AG08396 (cell line): ENCODE results near the gene THEMIS2.
"Not testable (repeated sequence)": the region's sequence is repeated elsewhere in the genome, so short reads cannot be mapped to it uniquely, and the experiment has no call there.

Experiments used
- DNase-seq: peaks from one replicate; pipeline ENCODE4 v3.0.0; 2012; ENCODE audit warnings: low spot score, mixed read lengths

THEMIS2 gene

GRCh38 chr1:27862671-27863537 is 9.4 kb upstream of the THEMIS2 start:
- peak; percentile 92 for DNase-seq

- DNase-seq, result no peak
Measured at GRCh38 chr1:27863538-27863915, 8.8 kb upstream of the THEMIS2 start.

GRCh38 chr1:27864264-27864895 is 8.0 kb upstream of the THEMIS2 start:
- no peak for DNase-seq

- DNase-seq, result no peak
Measured at GRCh38 chr1:27865821-27866220, 6.5 kb upstream of the THEMIS2 start.

- no peak for DNase-seq
Measured at GRCh38 chr1:27868556-27868931, 3.8 kb upstream of the THEMIS2 start.

GRCh38 chr1:27868932-27869718 is 3.2 kb upstream of the THEMIS2 start:
- no peak for DNase-seq

GRCh38 chr1:27869719-27870085 is 2.6 kb upstream of the THEMIS2 start:
- no peak for DNase-seq

GRCh38 chr1:27871076-27871475 is 1.3 kb upstream of the THEMIS2 start:
- not testable (repeated sequence) for DNase-seq

- no peak for DNase-seq
Measured at GRCh38 chr1:27872802-27873551, 633 bp downstream of the THEMIS2 start.

- no peak for DNase-seq
Measured at GRCh38 chr1:27873671-27874384, 1.5 kb downstream of the THEMIS2 start.

GRCh38 chr1:27876341-27877114 is 4.2 kb downstream of the THEMIS2 start:
- no peak for DNase-seq

GRCh38 chr1:27877115-27877416 is 4.7 kb downstream of the THEMIS2 start:
- no peak for DNase-seq

GRCh38 chr1:27878039-27878438 is 5.7 kb downstream of the THEMIS2 start:
- no peak for DNase-seq

GRCh38 chr1:27878787-27879335 is 6.5 kb downstream of the THEMIS2 start:
- no peak for DNase-seq

- DNase-seq, result no peak
Measured at GRCh38 chr1:27879374-27880082, 7.2 kb downstream of the THEMIS2 start.

- no peak for DNase-seq
Measured at GRCh38 chr1:27882543-27882903, 10.2 kb downstream of the THEMIS2 start.

GRCh38 chr1:27883536-27883935 is 11.2 kb downstream of the THEMIS2 start:
- DNase-seq, result no peak

- no peak for DNase-seq
Measured at GRCh38 chr1:27884006-27884954, 11.9 kb downstream of the THEMIS2 start.

GRCh38 chr1:27885114-27885528 is 12.8 kb downstream of the THEMIS2 start:
- no peak for DNase-seq
